ENCODE measurements around the gene KRTAP3-1.
"Not testable (repeated sequence)": the region's sequence is repeated elsewhere in the genome, so short reads cannot be mapped to it uniquely, and the experiment has no call there.

The KRTAP3-1 gene

DNA sequence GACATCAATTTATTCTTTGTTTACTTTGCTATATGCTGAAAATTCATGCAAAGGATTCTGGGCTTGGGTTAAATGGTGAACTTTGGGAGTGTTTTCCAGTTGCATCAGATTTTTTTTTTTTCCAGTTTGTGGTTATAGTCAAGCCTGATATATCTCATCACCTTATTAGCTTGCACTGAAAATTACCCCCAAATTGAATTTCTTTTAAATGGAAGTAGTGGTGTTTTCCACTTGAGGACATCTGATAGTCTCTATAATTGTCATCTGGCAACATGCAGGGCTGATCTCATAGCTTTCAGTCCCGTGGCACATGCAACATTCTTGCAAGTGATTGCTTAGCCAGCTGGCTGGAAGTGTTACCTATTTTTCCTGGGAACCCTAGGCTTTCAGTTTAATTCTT, 4.7 kb upstream of the KRTAP3-1 start:
- no peak for DNase-seq

DNA sequence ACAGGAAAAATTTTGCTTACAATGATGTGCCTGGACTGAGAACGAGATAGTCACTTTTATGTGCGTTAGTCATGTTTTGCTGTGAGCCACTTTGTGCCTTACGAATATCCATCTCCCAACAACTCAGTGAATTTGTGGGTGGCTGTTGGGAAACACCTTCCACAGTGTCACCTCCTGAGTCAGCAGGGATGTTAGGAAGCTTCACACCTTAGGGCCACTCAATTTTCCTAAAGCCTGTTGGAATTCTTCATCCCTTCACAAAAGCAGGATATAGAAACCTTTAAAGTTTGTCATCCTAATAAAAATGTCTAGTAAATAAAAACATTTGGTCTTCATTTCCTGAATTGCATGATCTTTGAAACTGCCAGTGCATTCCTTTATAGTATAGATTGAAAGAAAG, 4.3 kb upstream of the KRTAP3-1 start:
- no peak for DNase-seq

DNA sequence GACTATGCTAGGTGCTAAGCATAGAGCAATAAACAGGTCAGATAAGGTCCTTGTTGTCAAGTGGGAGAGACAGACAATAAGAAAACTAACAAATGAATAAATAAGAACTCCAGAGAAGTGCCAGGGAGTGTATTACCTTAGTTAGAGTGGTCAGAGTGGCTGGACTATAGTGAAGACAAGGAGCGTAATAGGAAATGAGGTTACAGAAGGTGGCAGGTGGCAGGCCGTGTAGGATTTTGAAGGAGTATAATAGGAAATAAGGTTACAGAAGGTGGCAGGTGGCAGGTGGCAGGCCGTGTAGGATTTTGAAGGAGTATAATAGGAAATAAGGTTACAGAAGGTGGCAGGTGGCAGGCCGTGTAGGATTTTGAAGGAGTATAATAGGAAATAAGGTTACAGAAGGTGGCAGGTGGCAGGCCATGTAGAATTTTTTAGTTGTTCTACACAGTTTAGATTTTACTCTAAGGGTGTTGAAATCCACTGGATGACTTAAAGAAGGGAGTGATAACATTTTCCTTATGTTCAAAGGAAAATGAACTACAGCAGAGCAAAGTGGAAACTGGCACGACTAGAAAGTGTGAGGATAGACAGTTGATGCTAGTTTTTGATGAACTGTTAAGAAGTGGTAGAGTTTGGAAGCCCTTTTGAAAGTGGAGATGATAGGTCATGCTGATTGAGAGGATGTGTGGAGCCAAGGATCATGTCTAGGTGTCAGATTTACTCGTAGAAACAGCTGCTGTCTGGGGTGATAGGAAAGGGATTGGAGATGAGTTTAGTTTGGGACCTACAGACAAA, 3.6 kb upstream of the KRTAP3-1 start:
- no peak for DNase-seq

DNA sequence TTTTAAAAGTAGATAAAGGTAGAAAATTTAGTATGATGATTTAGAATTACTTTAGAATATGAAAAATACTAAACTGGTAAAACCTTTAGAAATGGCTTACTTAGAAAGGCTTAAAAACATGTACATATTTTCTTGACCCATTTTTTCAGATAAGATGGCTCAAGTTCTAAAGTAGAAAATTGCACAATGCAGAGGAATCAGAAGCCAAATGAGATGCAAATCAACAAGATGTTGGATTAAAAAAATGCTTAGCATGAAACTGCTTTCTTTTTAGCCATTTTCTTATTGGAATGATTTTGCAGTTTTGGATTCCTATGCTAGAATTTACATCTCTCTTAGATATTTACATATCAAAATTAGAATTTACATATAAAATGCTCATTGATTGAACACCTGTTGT, 1.5 kb upstream of the KRTAP3-1 start:
- no peak for DNase-seq

DNA sequence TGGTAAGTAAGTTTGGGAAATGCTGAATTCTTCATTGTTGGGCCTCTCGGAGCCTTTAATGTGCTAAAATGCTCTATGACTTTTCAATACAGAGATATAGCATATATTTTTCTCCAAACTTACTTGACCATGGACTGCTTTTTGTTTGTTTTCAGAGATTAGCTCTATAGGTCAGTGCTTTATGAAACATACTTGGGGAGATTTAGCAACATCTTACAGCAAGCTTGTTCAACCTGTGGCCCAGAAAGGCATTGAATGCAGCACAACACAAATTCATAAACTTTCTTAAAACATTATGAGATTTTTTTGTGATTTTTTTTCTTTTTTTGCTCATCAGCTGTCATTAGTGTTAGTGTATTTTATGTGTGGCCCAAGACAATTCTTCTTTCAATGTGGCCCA, 1.0 kb upstream of the KRTAP3-1 start:
- DNase-seq: no peak

DNA sequence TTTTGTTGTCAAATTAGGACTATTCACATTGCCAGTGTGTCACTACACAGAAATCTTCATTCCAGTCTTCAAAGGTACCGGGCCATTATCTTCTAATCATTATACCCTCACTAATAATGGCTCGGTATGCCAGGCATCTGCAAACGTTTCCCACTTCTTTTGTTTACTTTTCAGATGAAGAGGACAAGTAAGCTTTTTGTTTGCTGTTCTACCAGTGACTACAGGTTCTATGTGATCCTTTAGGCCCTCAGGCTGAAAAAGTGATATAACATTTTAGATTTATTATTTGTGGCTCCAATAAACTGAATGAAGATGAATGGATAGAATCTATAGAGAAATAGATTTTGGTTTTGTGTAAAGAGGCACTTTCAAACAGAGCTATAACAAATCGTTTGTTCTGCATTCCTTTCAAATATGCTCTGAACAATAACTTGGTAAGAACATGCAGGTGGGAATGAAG, 403 bp upstream of the KRTAP3-1 start:
- no peak for DNase-seq

DNA sequence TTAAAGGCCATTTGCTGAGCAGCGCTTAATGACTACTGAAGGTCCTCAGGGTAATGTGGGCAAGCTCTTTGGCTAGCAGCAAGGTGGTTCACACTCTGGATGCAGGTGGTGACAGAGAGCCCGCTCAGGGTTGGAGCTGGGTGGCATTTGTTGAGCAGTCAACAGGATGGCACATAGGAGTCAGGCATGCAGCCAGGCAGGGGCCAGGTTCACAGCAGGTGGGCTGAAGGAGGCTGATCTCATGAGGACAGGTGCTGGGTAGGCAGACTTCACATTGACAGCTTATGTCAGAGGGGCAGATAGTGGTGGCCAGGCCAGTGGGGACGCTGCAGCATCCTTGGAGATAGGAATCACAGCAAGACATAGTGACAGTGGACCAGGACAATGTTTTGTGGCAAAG, 4.5 kb downstream of the KRTAP3-1 start:
- no peak for DNase-seq

DNA sequence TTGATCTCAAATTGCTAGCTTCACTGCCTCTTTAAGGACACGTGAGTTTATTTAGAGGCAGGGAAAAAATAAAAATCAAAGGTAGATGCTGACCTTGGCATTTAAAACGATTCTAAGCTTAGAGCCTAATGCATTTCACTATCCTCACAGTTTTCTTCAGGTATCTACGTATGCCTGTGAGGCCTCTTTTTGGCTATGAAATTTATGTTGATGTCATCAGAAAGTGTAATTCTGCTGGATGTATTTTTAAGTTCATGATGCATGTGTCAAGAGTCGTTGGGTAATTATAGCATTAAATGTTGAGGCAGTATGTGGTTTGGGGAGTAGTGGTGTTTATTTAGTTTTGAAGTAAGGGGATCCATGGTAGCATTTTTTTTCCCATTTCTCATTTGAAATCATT, 5.0 kb downstream of the KRTAP3-1 start:
- no peak for DNase-seq

DNA sequence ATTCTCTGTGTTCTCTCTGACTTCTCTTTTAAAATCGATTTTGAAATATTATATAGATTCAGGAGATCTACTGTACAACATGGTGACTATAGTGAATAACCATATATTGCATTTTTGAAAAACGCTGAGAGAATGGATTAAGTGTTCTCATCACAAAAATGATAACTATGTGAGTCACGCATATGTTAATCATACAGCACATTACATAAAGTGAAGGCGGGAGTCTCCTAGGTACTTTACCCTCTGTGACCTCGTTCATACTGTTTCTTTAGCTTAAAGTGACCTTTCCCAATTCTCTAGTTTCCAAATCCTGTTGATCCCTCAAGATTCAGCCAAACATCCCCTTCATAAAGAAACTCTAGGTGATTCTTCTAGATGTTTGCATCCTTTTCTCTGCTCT, 6.1 kb downstream of the KRTAP3-1 start:
- DNase-seq: no peak

DNA sequence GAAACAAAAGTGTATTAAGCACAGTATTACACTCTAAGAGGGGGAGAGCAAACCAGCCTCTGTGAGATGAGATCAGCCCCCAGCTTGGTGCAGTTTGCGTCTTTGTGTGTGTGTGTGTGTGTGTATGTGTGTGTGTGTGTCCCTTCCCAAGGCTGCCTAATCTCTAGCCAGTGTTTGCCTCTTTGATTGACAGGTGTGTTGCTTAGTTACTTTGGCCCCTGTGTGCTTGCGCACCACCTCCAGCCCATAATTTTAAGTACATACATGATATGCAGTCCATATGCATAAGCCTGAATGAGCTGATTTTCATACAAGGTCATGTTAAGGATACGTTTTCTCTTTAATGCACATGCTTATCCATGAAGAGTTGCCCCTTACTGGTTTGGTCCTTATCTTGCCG, 7.1 kb downstream of the KRTAP3-1 start:
- no peak for DNase-seq

DNA sequence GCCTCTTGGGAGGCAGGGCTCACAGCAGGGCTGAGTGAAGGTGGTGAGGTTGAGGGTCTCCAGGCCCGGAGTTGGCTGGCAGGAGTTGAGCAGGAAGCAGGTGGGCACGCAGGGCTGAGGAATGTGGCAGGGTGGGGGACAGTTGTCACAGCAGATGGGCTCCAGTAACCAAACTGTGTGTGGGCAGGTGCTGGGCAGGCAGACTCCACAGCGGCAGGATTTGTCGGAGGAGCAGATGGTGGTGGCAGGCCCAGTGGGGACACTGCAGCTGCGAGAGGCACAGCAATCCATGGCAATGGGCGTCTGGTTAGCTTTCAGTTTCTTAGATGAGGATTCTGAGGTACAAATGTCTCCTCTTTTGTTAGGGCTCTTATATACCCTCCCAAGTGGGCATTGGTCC, 9.4 kb downstream of the KRTAP3-1 start, which contains the start of gene KRTAP3-2:
TSS of gene KRTAP3-2 (minus strand) at position 344 of the 400 bp plus-strand sequence. CDS start at position 291, 53 bp downstream.
- DNase-seq: not testable (repeated sequence)

DNA sequence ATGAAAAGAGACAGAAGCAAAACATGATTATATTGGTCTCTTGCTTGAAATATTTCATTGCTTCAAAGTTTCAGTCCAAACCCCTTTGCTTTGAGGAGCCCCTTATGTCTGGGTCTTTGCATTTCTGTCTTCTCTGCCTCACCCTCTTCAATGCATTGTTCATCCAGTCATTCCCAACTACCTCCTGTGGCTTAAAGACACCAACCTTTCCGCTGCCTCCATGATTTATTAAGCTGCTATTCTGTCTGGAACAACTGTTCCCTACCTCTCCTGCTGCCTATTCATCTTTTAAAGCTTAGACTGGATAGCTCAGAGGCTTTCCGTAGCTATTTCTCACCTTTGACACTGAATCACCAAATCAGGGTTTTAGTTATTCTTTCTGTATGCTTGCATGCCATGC, 11.6 kb downstream of the KRTAP3-1 start:
- no peak for DNase-seq

DNA sequence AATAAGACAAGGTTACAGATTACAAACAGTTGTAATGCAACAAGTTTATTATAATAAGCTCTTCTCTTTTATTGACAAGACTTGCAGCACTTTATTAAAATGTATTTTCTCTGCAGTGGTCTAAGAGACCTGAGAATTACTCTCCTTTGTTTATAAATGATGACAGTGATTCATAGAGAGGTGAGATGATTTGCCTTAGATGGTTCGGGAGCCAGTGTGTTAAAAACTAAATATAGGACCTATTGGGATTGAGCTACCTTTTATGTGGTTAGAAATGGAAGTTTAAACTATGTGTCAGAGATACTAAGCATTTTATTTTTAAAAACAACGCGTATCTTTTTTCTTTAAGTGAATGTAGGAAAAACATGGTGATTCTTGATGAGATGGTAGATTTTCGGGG, 12.1 kb downstream of the KRTAP3-1 start:
- DNase-seq: no peak

DNA sequence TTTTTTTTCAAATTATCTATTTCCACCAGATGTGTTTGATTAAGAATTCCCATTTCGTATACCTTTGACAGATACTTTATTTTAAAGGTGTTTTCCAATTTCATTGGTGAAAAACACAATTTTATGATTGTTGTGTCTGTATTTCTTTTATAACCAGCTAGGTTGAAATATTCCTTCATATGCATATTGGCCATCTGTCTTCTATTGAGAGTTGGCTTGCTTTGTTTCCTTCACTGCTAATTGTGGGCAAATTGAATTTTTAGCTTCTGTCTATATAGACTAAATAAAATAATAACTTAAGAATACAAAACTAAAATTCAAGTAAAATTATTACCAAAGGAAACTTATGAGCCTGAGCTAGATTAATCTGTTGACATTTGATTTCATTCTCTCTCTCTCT, 13.8 kb downstream of the KRTAP3-1 start:
- DNase-seq: no peak

DNA sequence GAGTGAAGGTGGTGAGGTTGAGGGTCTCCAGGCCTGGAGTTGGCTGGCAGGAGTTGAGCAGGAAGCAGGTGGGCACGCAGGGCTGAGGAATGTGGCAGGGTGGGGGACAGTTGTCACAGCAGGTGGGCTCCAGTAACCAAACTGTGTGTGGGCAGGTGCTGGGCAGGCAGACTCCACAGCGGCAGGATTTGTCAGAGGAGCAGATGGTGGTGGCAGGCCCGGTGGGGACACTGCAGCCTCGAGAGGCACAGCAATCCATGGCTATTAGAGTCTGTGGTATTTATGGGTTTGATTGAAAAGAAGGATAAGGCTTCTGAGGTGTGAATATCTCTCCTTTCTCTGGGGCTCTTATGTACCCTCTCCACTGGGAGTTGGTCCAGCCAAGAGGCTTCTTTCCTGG, 15.1 kb downstream of the KRTAP3-1 start, which contains the start of gene KRTAP3-3:
TSS of gene KRTAP3-3 (minus strand) at position 326 of the 400 bp plus-strand sequence. CDS start at position 259, 67 bp downstream.
- no peak for DNase-seq

DNA sequence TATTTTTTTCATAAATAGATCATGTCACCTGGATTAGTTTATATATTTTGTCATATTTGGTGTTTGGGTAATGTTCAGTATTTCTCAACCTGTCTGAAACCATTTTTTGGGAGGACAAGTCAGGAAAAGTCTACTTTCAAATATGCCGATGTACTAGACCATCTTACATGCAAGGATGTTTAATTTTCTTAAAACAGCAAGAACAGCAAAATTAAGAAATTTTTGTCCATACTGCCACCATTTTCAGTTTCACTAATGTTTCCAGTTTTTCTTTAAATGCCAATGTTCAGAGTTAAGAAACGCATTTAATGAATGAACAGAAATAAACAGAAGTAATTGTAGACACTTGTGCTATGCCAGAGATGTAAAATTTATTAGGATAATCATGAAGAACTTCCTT, 15.8 kb downstream of the KRTAP3-1 start:
- no peak for DNase-seq

DNA sequence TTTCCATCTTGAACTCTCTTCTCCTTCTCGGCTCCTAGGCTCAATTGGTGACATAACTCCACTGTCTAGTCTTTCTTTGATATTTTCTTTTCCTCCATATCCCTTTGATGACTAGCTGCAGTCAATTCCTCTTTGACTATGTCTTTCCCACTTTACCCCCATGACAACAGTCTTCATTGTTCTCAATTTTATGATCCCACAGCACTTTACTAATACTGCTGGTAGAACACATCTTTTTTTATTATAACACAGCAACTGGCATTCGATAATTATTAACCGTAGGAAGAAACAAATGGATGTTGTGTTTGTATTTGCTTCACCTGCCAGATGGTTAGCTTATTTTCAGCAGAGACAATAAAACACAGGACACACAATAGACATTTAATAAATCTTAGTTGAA, 16.3 kb downstream of the KRTAP3-1 start:
- DNase-seq: no peak

DNA sequence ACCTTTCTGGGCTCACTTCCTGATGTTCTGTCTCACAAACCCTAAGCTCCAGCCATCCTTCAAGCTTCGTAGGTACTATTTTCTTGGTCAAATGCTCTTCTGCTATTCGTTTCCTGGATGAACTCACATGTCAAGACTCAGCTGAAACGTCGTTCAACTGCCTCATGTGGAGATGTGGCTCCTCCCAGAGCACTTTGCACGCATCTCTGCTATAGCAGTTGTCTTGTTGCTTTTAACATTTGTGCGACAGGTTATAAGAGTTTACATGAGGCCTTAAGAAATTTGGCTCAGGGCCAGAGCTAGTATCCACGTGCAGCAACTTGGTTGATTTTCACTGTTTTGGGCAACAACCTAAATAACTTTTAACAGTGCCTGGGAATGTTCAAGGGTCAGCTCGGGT, 22.0 kb downstream of the KRTAP3-1 start:
- DNase-seq: no peak

DNA sequence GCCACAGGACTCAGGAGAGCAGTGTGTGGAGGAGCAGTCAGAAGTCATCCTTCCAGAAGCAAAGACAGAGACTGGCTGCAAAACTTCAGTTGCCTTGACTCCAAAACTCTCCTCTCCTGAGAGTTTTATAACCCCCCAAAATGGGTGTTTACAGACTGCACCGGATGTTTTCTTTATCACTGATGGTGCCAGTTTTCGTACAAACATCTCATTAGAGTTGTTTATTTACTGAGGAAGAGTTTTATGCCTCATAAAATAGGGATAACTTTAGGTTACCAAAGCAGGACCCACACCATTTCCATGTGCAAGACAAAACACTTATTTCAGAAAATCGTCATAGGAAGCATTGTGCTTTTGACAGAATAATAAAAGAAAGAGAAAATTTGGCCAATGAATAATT, 24.7 kb downstream of the KRTAP3-1 start, which contains the start of gene KRT40:
TSS of gene KRT40 (minus strand) at position 101 of the 400 bp plus-strand sequence. CDS start at position 48, 53 bp downstream.
- DNase-seq: no peak

DNA sequence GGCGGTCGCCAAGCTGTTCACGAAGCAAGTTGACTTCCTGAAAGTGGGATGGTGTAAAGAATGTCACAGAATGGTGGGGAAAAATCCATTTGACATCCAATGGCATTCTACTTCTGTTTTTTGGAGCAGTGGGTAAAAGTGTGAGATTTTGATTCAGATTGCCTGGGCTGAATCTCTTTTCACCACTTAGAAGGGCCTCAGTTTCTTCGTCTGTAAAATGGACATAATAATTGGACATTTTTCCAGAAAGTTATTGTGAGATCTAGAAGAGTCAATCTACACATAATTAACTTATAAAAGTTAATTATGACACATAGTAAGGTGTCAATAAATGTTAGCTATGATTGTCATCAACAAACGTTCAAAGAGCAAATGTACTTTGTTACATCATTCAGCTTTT, 27.8 kb downstream of the KRTAP3-1 start:
- no peak for DNase-seq

DNA sequence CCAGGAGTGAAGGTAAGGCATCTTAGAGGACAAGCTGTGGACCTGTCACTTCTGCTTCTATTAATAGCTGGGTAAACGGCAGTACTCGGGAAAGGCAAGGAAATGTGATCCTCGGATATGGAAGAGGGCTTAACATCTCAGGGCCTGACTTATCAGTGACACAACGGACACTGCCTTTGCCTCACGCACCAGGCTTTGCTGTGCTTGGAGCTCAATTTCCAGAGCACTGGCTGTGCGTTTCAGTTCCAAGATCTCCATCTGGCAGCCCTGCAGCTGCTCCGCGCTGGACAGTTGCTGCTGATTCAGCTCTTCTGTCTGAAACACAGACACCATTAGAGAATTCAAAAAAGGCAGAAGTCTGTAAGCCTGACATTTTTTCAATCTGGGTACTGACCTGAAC, 28.3 kb downstream of the KRTAP3-1 start:
- DNase-seq: no peak

DNA sequence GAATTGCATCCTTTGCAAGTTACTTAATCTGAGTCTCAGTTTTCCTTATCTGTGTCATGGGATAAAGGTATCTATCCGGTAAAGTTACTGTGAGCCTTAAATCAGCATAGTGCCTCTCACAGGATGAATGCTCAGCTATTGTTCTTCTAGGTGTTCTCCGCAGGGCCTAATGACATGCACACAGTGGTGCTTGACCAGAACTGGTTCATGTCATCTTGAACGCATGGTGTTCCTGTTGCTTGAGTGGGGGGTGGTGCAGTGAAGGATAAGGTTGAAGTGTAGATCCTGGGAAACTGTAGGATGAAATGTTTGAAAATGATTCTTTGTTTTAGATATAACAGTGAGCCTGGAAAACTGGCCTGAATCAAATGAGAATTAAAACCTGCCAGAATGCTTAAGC, 28.8 kb downstream of the KRTAP3-1 start:
- DNase-seq: no peak

DNA sequence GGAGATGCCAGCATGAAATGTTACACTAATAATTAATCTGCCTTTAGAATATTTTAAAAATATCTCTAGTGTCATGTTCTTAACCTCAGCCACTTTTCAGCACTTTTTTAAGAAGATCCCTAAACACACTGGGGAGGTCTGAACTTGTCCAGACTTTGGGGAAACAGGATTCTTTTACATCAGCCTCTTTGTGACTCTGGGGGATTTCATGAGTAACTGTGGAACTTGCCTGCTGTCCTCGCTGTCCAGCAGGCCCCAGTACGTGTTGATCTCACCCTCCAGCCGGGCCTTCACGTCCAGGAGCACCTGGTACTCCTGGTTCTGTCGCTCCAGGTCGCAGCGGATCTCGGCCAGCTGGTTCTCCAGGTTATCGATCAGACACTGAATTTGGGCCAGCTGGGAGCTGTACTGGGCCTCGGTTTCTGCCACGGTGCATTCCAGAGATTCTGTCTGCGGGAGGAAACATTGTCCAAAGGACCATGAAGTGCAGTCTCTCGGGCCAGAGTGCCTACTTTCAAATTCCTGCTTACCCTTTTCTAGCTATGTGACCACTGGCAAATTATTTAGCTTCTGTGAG, 30.3 kb downstream of the KRTAP3-1 start:
- DNase-seq: no peak

DNA sequence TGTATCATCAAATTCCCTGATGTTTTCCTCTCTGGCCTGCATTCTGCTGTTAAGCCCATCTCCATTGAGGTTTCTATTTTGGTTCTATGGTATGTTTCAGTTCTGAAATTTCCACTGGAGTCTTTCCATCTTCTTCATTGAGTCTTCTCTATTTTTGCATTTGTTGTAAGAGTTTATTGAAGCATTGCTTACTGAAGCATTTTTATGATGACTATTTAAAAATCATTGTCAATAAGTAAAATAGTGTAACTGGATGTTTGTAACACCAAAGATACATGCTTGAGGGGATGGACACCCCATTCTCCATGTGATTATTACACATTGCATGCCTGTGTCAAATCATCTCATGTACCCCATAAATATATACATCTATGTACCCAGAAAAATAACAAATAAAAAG, 33.4 kb downstream of the KRTAP3-1 start:
- DNase-seq: no peak

All from activated CD4-positive, alpha-beta T cell treated with anti-CD3 and anti-CD28 coated beads, Interleukin-10, Interleukin-2, amounts not matched to agents 100 ng/mL and 50 ng/mL, durations not matched to agents 16 hours and 8 hours (primary cell).